ENCODE data around the gene EXOC6.

EXOC6 gene, protein sequence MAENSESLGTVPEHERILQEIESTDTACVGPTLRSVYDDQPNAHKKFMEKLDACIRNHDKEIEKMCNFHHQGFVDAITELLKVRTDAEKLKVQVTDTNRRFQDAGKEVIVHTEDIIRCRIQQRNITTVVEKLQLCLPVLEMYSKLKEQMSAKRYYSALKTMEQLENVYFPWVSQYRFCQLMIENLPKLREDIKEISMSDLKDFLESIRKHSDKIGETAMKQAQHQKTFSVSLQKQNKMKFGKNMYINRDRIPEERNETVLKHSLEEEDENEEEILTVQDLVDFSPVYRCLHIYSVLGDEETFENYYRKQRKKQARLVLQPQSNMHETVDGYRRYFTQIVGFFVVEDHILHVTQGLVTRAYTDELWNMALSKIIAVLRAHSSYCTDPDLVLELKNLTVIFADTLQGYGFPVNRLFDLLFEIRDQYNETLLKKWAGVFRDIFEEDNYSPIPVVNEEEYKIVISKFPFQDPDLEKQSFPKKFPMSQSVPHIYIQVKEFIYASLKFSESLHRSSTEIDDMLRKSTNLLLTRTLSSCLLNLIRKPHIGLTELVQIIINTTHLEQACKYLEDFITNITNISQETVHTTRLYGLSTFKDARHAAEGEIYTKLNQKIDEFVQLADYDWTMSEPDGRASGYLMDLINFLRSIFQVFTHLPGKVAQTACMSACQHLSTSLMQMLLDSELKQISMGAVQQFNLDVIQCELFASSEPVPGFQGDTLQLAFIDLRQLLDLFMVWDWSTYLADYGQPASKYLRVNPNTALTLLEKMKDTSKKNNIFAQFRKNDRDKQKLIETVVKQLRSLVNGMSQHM

DNA sequence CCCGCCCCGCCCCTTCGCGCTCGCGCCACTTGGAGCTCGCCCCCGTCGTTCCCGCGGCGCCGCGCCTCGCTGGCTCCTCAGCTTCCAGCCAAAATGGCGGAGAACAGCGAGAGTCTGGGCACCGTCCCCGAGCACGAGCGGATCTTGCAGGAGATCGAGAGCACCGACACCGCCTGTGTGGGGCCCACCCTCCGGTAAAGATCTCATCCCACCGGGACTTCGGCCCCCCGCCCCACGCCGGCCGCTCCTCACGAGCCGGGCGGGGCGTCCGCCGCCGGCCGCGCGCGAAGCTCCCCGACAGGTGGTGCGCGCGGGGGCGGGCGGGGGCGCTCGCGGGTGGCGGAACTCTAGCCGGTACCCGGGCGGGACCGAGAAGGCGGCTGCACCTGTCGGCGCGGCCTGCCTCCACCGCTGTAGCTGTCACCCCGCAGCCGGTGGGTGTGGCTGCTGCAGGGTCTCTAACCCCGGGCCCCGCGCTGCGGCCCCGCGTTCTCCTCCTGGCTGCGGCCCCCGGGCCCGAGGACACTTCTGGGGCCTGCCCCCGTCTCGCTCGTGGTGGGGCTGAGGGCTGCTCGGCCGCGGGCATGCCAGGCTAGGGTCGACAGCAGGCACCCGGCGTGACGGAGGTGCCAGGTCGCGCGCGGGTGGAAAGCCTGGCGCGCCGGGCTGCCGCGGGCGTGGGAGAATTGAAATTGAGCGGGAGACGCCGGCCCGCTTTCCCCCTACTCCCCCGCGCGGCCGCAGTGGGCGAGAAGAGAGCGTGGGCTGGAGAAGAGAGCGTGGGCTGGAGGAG lies at the start of gene EXOC6:
TSS of gene EXOC6 (plus strand) at position 80 of the 793 bp plus-strand sequence. CDS start at position 94, 14 bp downstream.
- peak; percentile 65 to 72 for DNase-seq

DNA sequence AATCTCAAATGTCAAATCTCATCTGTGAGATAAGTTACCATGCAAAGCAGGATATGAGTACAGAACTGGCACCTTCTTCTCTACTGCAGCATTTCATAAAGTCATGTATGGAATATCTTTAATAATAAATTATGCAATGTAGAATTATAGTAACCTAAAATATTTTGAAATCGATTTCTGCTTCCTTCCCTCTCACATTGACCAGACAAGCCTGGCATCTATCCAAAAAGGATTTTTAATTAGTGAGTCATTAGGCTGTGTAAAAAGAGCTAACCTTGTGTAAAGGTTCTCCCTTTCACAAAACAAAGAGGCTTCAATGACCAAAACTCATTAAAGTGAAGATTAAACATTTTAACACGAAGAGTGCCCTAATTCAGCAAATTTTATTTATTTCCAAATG lies 48.8 kb upstream of the EXOC6 start:
- no peak for DNase-seq

DNA sequence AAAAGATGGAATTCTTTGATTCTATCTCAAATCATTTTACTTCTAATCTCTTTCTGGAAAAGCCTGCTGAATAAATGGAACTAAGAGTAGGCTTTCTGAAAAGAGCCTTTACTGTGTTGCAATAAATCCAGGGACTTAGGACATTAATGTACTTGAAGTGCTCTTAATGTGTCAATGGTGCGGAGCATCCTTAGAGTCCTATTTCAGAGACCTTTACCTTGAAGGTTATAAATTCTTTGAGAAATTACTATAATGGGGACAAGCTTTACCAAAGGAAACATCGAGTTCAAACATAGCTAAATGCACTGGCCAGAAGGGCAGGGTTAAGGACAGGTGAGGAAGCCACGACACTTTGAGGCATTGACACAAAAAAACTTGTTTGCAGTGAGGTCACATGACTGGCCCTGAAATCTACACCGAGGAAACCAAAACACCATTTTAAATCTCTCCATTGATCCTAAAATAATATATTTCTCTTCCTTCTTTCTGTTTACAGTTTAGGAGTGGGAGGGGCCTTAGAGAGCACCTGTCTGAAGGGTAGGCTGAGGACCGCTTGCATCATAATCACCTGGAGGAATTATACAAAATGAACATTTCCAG lies 48.1 kb upstream of the EXOC6 start:
- DNase-seq, result no peak

DNA sequence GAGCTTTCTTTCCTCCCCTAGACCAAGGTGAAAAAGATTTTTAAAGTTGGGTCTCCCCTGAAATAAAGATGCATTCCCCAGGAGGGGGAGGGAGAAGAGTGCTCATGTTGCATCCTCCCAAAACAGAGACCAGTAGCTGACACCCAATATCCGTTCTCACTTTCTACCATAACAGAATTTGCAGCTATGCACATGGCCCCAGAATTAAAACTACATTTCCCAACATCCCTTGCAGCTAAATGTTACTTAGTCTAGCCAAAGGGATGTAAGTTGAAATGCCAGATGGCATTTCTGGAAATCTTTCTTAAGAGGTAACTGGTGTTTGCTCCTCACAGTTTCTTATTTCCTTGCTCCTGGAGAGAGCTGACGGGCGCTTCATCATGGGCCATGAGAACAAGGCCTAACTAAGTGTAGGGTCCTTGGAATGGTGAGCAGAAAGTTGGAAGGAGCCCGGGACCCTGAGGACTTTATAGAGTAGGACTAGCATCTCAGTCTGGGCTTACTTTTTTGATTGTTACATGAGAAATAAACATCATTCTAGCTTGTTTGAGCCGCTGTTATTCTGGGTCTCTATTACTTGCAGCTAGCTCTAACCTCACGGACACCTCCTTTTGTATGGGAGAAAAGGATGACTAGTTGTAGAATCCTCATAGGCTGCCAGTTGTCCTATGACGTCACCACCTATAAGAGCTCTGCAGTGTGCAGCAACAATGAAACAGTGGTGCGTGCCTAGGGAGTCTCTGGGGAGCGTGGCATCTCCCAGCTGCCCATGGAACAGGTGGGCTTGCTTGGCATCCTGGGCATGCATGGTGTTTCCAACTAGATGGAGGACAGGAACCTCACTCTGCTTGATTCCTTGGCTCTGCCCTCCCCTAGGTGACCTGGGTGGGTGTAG lies 46.1 kb upstream of the EXOC6 start:
- no peak for DNase-seq

DNA sequence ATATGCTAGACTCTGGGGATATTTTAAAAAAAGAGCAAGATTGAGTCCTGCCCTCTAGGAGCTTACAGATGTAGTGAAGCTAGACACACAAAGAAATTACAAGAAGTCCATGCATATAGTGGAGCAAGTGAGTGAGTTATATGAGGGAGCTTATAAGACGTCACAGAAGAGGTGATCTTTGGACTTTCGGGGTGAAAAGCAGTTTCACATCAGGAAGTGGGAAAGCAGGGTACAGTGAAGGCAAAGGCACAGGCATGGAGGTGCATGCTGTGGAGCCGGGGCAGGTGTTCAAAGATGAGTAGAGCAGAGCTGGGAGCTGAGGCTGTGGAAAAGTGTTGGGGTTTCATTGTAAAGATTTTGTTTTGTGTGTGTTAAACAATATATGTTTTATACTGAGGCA lies 38.5 kb upstream of the EXOC6 start:
- no peak for DNase-seq

DNA sequence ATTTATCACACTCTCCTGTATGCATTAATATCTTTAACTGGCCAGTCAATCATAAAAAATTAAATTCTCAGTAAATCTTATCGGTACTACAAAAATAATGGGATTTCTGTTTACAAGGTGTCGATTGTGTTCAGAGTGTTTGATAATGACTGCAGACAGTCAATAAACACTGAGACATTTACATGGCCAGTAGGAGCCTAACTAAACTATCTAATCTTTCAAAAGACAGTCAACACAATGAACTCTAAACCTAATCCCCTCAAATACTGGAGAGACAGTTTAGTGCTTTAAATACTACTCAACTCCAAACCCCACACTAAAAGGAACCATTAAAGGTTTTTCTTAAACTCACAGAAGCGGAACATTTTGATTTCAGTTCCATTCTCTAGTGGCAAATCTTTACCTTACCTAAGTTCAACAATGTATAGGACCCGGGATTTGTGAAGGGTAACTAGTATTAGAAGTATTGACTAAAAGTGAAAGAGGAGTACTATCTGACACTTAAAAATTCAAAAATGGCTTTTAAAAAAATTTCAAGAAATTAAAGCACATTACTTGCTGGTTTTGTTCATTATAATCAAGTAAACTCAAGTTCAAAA lies 37.3 kb upstream of the EXOC6 start:
- no peak for DNase-seq

DNA sequence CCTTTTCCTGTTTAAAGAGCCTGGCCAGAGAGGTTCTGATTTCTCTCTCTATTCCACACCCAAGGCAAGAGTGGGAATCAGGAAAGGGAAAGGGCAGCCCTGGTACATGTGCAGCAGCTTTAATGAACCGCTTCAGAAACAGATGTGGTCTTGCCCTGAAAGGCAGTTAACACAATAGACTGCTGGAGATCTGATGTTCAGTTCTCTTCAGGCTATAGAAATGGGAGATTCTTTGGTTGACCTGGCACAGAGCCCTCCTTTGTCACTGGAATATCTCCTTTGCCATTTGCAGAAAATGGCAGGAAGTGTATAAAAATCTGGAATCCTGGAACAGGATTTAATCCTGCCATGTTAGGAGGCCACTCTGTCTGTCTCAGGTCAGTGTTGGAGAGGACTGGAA lies 36.3 kb upstream of the EXOC6 start:
- no peak for DNase-seq

DNA sequence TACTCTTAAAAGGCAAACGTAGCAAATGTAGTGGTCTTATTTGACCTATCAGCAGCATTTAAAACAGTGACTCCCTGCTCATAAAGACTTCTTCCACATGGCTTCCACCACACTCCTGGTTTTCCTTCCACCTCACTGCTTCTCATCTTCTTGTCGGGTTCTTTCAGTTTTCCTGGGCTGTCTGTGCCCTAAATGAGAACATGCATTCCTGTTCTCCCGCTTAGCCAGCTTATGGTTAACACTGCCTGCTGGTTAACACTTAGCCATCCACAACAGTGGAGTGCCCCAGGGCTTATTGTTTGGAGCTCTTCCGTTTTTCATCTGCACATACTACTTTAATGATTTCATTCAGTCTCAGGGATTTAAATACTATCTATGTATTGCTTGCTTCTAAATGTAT lies 34.3 kb upstream of the EXOC6 start:
- DNase-seq, result no peak

DNA sequence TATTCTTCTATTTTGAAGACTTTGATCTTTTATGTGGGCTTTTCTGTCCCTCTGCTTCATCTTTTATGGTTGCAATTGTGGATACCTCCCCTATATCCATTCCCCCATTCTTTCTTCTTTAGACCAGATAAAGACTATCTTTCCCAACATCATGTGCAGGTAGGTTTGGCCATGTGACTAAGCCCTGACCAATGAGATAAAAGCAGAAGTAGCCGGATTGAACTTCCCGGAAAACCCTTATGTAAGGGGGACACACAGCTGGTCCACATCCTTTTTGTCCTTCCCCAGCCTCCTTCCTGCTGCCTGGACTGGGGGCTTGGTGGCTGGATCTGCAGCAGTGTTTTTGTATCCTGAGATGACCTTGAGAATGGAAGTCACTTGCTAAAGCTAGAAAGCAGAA lies 33.5 kb upstream of the EXOC6 start:
- DNase-seq, result no peak

DNA sequence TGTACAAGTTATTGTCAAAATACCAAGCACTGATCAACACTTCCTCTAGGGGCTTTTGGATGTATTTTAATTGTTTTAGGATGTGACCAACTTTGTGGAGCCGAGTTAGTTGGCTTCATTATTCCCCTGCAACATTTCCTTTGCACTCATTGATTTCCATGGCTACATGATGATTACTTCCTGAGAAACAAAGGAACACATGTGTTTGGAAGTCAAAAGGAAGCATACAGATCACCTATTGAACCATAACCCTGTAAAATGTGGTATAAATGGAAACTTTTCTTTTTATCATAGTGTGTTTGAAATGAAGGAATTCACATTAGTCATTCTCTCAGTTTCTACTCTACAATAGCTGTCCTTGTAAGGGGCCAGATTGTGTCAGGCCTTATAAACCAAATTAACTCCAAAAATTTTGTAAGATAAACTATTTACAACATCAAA lies 32.2 kb upstream of the EXOC6 start:
- no peak for DNase-seq

DNA sequence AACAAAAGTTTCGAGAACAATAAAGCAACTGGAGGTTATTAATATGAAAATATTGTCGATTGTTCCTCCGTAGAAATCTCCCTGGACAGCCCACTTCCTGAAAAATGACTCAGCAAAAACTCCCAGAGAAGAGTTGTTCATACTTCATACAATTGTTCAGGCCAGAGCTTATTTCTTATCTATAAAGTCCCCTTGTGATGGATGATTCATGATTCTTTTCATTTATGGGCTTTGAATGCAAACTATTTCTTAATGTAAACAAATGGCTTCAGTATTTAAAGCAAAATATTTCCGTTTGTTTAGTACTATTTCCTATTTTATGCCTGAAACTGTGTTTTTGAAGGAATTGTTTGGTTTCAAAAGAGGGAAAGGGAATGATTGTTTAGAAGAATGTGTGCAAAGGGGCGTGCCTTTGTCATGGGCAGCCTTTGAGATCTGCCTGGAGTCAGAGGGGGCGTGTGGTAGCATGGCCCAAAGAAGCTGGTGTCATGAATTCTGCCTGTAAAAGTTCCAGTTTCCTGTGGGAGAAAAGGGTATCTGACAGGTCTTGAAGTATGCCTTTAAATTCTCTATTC lies 26.2 kb upstream of the EXOC6 start:
- DNase-seq, result no peak

DNA sequence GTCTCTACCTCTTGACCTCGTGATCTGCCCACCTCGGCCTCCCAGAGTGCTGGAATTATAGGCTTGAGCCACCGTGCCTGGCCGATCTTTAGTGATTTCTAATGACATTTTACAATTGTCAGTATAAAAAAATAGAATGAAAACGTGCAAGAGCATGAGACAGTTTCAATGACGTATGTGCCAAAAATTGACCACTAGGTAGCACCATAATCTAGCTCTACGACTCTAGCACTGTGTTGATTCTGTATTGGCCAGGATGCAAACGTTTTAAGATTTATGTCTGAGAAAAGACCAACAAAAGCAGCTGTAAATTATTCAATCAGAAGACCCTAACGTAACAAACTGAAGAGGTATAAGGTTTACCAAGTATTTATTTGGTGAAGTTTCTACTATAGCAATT lies 25.4 kb upstream of the EXOC6 start:
- DNase-seq, result no peak

DNA sequence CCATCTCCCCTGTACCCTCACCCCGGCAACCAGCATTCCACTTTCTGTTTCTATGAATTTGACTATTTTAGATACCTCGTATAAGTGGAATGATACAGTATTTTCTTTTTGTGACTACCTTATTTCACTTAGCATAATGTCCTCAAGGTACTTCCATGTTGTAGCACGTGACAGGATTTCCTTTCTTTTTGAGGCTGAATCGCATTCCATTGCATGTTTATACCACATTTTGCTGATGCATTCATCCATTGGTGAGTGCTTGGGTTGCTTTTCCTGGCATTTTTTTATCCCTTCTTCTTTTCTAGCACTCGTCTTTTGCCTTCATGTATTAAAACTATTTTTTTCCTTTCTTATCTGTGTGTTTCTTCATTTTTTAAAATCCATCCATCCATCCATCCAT lies 22.3 kb upstream of the EXOC6 start:
- no peak for DNase-seq

DNA sequence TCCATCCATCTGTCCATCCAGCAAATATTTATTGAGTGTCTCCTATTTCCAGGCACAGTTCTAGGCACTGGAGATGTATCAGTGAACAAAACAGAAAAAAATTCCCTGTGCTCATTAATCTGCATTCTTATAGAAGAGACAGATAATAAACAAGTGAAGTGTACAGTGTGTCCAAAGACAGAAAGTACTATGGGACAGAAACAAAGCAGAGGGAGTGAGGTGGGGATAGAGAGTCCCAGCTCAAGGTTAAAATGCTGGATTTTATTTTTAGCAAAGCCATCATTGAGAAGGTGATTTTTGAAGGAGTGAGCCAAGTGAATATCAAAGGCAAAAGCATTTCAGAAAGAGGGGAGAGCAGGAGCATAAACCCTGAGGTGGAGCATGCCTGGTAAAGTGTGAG lies 21.8 kb upstream of the EXOC6 start:
- no peak for DNase-seq

DNA sequence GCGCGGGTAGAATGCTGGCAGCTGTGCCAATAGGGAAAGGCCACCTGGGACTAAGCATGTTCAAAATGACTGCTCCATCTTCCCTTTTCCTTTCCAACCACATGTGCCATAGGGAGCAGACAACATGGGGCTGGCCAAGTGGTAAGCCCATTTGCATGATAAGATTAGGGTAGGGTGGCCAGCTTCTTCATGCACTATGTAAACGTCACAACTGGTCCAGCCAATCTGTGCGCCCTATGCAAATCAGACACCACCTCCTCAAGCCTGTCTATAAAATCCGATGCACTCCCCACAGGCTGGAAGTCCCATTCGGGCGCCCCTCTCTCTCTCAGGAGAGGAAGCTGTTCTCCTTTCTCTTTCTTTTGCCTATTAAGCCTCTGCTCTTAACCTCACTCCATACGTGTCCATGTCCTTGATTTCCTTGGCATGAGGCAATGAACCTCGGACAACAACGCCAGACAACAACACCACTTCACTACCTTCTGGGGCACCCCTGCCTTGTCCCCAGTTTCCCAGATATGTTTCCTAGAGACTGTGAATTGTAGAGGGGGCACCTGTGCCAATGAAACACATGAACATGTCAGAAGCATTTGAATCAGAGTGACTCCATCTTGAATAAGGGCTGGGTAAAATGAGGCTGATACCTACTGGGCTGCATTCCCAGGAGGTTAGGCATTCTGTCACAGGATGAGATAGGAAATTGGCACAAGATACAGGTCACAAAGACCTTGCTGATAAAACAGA lies 19.1 kb upstream of the EXOC6 start:
- no peak for DNase-seq

DNA sequence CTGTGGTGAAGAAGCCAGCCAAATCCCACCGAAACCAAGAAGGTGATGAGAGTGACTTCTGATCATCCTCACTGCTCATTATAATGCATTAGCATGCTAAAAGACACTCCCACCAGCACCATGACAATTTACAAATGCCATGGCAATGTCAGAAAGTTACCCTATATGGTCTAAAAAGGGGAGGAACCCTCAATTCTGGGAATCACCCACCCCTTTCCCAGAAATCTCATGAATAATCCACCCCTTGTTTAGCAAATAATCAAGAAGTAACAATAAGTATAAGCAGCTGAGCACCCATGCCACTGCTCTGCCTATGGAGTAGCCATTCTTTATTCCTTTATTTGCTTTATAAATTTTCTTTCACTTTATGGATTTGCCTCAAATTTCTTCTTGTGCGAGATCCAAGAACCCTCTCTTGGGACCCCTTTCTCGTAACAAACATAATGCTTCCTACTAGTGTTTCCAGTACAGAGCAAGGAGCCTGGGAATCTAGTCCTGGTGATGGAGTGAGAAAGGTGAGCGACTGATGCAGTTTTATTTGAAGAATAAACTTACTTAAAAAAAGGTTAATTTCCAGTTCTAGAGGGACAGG lies 18.4 kb upstream of the EXOC6 start:
- no peak for DNase-seq

DNA sequence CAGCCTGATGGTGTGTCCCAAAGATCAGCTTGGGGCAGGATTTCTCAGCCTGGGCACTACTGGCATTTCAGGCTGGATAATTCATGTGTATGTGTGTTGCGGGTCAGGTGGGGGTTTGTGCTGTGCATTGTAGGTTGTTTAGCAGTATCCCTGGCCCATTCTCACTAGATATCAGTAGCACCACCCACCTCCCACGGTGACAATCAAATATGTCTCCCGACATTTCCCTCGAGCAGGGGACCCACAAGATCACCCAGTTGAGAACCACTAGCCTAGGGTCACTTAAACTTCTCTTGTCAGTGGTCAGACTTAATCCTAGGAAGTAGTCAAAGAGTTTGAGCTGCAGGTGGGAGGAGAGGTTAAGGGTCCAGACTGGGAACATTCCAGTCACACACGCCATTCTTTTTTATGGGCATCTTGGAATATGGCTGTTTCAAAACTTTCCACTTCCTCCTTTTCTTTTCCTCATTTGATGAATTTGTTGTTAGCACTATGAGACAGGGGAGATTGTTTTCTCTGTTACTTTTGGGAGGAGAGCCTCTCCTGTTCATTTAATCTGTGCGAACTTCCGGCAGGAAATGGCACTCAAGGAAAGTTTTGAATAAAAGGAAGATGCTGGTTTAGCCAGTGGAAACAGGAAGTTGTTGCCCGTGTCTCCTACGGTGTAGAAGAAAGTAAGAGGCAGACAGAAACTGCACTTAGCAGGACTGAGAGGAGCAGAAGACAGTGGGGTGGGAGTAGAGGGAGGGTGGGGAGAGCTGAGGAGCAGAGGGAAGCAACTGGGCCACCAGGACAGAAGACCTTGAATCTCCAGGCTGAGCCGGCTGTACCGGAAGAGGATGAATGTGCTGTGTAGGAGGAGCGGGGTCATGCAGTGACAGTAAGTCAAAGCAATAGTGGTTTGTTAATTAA lies 17.6 kb upstream of the EXOC6 start:
- peak in 1 of 2 donors; percentile 15 for DNase-seq

DNA sequence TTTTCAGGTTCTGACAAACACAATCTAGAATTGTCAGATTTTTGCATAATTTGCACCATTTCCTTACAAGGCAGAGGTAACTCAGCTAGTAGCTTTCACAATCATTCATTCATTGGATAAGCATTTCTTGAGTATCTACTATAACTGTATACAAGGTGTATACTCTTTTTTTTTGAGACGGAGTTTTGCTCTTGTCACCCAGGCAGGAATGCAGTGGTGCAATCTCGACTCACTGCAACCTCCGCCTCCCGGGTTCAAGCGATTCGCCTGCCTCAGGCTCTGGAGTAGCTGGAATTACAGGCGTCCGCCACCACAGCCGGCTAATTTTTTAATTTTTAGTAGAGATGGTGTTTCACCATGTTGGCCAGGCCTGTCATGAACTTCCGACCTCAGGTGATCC lies 16.2 kb upstream of the EXOC6 start:
- DNase-seq, result no peak
